ENCODE results near the gene ZC2HC1B. TPM values are rescaled to one million over a fixed set of nuclear protein-coding genes. Genes with fewer than 3 reads are reported as not detected.

Gene ZC2HC1B
- total RNA-seq, 1 donor from 2014 or later, result not detected

DNA sequence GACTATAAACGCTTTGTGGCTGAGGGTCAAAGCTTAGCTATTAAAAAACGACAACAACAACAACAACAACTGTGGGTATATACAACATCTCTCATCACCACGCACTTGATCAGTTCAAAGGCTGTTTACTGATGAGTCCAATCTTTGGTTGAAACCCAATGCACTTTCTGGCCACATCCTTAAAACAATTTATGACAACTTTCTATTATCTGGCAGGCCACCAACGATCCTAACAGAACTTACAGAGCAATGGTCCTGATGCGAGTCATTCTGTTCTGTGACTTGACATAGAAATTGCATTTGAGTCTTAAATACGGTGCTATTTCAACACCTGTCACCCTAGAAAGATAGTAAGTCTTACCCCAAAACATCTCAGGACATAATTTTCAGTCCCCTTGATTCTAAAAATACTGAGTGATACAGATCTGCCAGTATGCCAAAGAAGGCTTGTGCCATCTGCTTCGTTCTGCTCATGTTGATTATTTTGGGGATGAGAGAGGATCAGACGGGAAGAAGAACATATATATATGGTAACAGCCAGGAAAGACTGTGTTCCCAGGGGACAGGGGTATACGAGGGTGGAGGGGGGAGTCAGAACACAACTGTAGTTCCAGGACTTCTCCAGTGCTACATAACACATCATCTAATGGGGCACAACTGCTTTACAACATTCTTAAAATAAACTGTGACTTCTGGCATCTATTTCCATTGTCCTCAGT lies 87.9 kb downstream of the ZC2HC1B start:
- Mint-ChIP-seq H3K9me3 (ENCODE audit: unreplicated experiment) (no peaks in the 10 kb centered on the region), H3K27ac (ENCODE audit: unreplicated experiment) (no peak overlapping the region), H3K4me1 (ENCODE audit: unreplicated experiment) (peaks cover 2% of the 10 kb centered on the region), H3K36me3 (ENCODE audit: unreplicated experiment) (peaks cover 33% of the 10 kb centered on the region), H3K27me3 (ENCODE audit: unreplicated experiment) (no peaks in the 10 kb centered on the region), H3K4me3 (ENCODE audit: unreplicated experiment) (no peak overlapping the region)
- no peak for TF ChIP-seq CTCF (IDR thresholded peaks at IDR 0.05)
- no peak for DNase-seq (ENCODE audit: extremely low spot score, unreplicated experiment)

DNA sequence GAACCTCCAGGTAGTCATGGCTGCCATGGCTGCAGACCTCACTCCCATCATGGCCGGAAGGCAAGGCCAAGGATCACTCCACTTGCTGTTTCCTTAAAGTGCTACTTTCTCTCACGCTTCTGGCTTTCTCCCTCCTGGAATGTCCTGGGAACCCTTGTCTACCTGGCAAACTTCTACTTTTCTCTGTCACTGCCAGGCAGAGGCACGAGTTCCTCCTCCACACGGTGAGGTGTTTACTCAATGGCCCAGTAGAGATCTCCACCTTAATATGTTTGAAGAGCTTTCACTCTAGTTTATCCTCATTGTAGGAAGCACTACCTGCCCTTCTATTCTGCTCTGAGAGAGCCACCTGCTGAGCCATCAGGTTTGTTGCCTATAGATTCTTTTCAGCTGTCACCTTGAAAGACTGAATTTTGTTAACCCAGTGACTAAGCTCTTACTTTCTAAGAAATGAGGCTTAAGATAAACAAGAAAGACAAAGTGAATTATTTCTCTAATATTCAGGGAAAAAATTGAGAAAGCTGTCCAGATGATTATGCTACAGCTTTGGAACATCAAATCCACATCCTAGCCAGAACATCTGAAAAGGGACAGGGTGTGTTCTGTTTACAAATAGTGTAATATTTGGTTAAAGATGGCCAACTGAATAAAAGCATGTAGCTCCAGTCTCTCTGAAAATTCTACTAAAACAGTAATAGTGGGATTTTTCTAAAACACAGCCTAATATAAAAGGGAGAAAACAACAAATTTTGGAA lies 88.8 kb downstream of the ZC2HC1B start:
- H3K27me3 Mint-ChIP-seq (ENCODE audit: unreplicated experiment), result no peaks in the 10 kb centered on the region
- peaks cover 2% of the 10 kb centered on the region for H3K4me1 Mint-ChIP-seq (ENCODE audit: unreplicated experiment)
- no peak overlapping the region for H3K27ac Mint-ChIP-seq (ENCODE audit: unreplicated experiment)
- no peak for DNase-seq (ENCODE audit: extremely low spot score, unreplicated experiment)
- TF ChIP-seq CTCF (IDR thresholded peaks at IDR 0.05), result no peak
- H3K4me3 Mint-ChIP-seq (ENCODE audit: unreplicated experiment), result no peak overlapping the region
- H3K9me3 Mint-ChIP-seq (ENCODE audit: unreplicated experiment), result no peaks in the 10 kb centered on the region
- H3K36me3 Mint-ChIP-seq (ENCODE audit: unreplicated experiment), result peaks cover 26% of the 10 kb centered on the region

- Mint-ChIP-seq H3K4me3 (ENCODE audit: unreplicated experiment) (no peak overlapping the region), H3K4me1 (ENCODE audit: unreplicated experiment) (peaks cover 4% of the 10 kb centered on the region), H3K9me3 (ENCODE audit: unreplicated experiment) (no peaks in the 10 kb centered on the region), H3K36me3 (ENCODE audit: unreplicated experiment) (peaks cover 22% of the 10 kb centered on the region), H3K27me3 (ENCODE audit: unreplicated experiment) (peaks cover 1% of the 10 kb centered on the region), H3K27ac (ENCODE audit: unreplicated experiment) (no peak overlapping the region)
- no peak for DNase-seq (ENCODE audit: extremely low spot score, unreplicated experiment)
- no peak for TF ChIP-seq CTCF (IDR thresholded peaks at IDR 0.05)
These were observed 89.6 kb downstream of the ZC2HC1B start for GRCh38 chr6:143953922-143954321.

DNA sequence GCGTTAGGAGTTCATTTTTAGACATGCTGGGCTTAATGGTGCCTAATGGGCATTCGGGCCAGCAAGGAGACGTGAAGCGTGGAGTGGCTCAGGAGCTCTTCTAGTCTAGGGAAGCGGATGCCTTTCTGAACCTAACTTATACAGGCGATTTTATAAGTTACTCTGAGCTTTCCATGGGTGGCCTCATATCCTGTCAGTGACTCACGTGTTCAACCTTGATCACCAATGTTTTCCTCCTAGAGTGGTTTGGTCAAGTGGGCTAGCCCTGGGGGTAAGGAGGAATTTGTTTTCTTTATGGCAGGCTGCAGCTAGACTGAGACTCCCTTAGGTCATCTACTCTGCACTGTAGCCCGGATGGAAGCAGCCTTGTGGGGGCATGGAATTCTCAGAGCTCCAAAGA lies 91.7 kb downstream of the ZC2HC1B start:
- Mint-ChIP-seq H3K4me3 (ENCODE audit: unreplicated experiment) (no peak overlapping the region), H3K27ac (ENCODE audit: unreplicated experiment) (no peak overlapping the region), H3K36me3 (ENCODE audit: unreplicated experiment) (peaks cover 19% of the 10 kb centered on the region), H3K4me1 (ENCODE audit: unreplicated experiment) (peaks cover 6% of the 10 kb centered on the region), H3K27me3 (ENCODE audit: unreplicated experiment) (peaks cover 8% of the 10 kb centered on the region), H3K9me3 (ENCODE audit: unreplicated experiment) (no peaks in the 10 kb centered on the region)
- TF ChIP-seq CTCF (IDR thresholded peaks at IDR 0.05), result no peak
- DNase-seq (ENCODE audit: extremely low spot score, unreplicated experiment), result no peak

DNA sequence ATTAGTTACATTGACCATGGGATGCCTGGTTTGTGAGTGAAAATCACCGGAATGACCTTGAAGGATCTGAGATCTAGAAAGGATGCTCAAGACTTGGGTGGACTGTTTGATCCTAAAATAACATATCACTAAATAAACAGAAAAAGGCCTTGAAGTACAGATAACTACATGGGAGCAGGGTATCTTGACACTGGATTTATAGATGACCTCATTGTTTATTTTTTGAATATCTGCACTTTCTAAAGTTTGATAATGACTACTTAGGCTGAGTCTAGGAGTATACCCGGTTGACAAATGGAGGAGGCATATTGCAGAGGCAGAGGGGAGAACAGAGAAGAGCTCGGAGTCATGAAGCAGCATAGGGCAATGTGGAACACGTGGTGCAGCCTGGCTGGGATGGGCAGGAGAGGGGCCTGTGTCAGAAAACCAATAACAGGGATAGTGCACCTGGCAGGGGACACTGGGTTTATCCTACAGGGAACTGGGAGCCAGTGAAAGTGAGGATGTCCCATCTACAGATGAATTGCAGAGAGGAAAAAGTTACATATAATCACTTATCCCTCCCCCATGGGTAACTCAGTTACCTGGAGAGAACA lies 93.5 kb downstream of the ZC2HC1B start:
- H3K4me3 Mint-ChIP-seq (ENCODE audit: unreplicated experiment), result no peak overlapping the region
- H3K36me3 Mint-ChIP-seq (ENCODE audit: unreplicated experiment), result peaks cover 21% of the 10 kb centered on the region
- DNase-seq (ENCODE audit: extremely low spot score, unreplicated experiment), result no peak
- H3K27ac Mint-ChIP-seq (ENCODE audit: unreplicated experiment), result no peak overlapping the region
- H3K27me3 Mint-ChIP-seq (ENCODE audit: unreplicated experiment), result peaks cover 11% of the 10 kb centered on the region
- H3K9me3 Mint-ChIP-seq (ENCODE audit: unreplicated experiment), result no peaks in the 10 kb centered on the region
- peaks cover 15% of the 10 kb centered on the region for H3K4me1 Mint-ChIP-seq (ENCODE audit: unreplicated experiment)
- TF ChIP-seq CTCF (IDR thresholded peaks at IDR 0.05), result no peak
